GM23338 (cell line): ENCODE measurements around the gene UBE2I. TPM values are rescaled to one million over a fixed set of nuclear protein-coding genes. Genes with fewer than 3 reads are reported as not detected.
A peak's percentile ranks its signal among the peaks of the same experiment; 100 is the strongest.

Experiments
- ATAC-seq: fragments of 200-7000 bp; cut with Tn5 transposase; 3 replicates; pipeline ENCODE4 v1.9.1; 2020
- DNase-seq: peaks from one replicate; pipeline ENCODE4 v3.0.0-alpha.2; 2015; ENCODE audit warnings: low spot score
- H2AFZ ChIP-seq: fragments of 200-600 bp; sonication (generic); 2 replicates; pipeline ENCODE4 v1.8.0; 2016; ENCODE audit warnings: antibody characterized with exemption, mild to moderate bottlenecking, moderate library complexity
- H3F3A ChIP-seq: fragments of 200-600 bp; sonication (generic); replicated peaks from 2 replicates; pipeline ENCODE4 v1.8.0; 2017; ENCODE audit warnings: antibody characterized with exemption, mixed run types, low read depth
- H3K27ac ChIP-seq: fragments of 200-600 bp; sonication (generic); 2 replicates; pipeline ENCODE4 v1.6.1; 2016; ENCODE audit warnings: low read depth
- H3K27me3 ChIP-seq: fragments of 200-600 bp; sonication (generic); 2 replicates; pipeline ENCODE4 v1.8.0; 2016; ENCODE audit warnings: mild to moderate bottlenecking, mixed run types, moderate library complexity; ENCODE audit not compliant: insufficient read depth
- H3K36me3 ChIP-seq: fragments of 200-600 bp; sonication (generic); 2 replicates; pipeline ENCODE4 v1.8.0; 2016; ENCODE audit warnings: mild to moderate bottlenecking; ENCODE audit not compliant: insufficient read depth
- H3K4me1 ChIP-seq: fragments of 200-600 bp; sonication (generic); 2 replicates; pipeline ENCODE4 v1.8.0; 2016; ENCODE audit warnings: mild to moderate bottlenecking, moderate library complexity; ENCODE audit not compliant: insufficient read depth
- H3K4me2 ChIP-seq: fragments of 200-600 bp; sonication (generic); 2 replicates; pipeline ENCODE4 v1.7.1; 2017; ENCODE audit warnings: mixed run types
- H3K4me3 ChIP-seq: fragments of 200-600 bp; sonication (generic); 2 replicates; pipeline ENCODE4 v1.6.1; 2016; ENCODE audit warnings: mixed run types
- H3K79me2 ChIP-seq: fragments of 200-600 bp; sonication (generic); replicated peaks from 2 replicates; pipeline ENCODE4 v1.8.0; 2017; ENCODE audit warnings: mild to moderate bottlenecking; ENCODE audit not compliant: insufficient read depth
- H3K9me2 ChIP-seq: fragments of 200-600 bp; sonication (generic); 2 replicates; pipeline ENCODE4 v1.8.0; 2017; ENCODE audit not compliant: insufficient read depth
- H4K20me1 ChIP-seq: fragments of 200-600 bp; sonication (generic); replicated peaks from 2 replicates; pipeline ENCODE4 v1.8.0; 2017; ENCODE audit warnings: mild to moderate bottlenecking; ENCODE audit not compliant: insufficient read depth
- H3K27ac Mint-ChIP-seq: 2 replicates; pipeline ENCODE4 v1.8.0; 2020; ENCODE audit warnings: inconsistent platforms, mild to moderate bottlenecking, moderate library complexity, mixed read lengths
- H3K27me3 Mint-ChIP-seq: 3 replicates; pipeline ENCODE4 v1.8.0; 2022; ENCODE audit warnings: low read depth, mild to moderate bottlenecking, moderate library complexity, mixed read lengths, inconsistent platforms; ENCODE audit not compliant: insufficient read depth, poor library complexity
- H3K36me3 Mint-ChIP-seq: 3 replicates; pipeline ENCODE4 v1.8.0; 2021; ENCODE audit warnings: low read depth, mild to moderate bottlenecking, inconsistent platforms, moderate library complexity, mixed read lengths
- H3K4me1 Mint-ChIP-seq: 3 replicates; pipeline ENCODE4 v1.8.0; 2020; ENCODE audit warnings: mild to moderate bottlenecking, inconsistent platforms, mixed read lengths
- H3K4me3 Mint-ChIP-seq: 3 replicates; pipeline ENCODE4 v1.8.0; 2021; ENCODE audit warnings: moderate library complexity, mild to moderate bottlenecking, inconsistent platforms, mixed read lengths
- H3K9me3 Mint-ChIP-seq: 3 replicates; pipeline ENCODE4 v1.8.0; 2020; ENCODE audit warnings: moderate library complexity, mild to moderate bottlenecking, inconsistent platforms, mixed read lengths
- POLR2AphosphoS5 ChIP-seq: IDR thresholded peaks from 2 replicates; pipeline ENCODE4 v1.6.1; 2016; ENCODE audit warnings: antibody characterized with exemption, low read depth
- polyA plus RNA-seq: library from polyadenylated mRNA; unstranded; fragments of >200 nt; fragmentation: Nextera tagmentation; extraction: Ambion mirVana; gene quantifications from 2 replicates; pipeline ENCODE4 v1.2.1, GENCODE V29; 2016
- total RNA-seq: library from RNA; depleted of rRNA; stranded (reverse); fragments of >200 nt; shearing (Covaris generic); gene quantifications from 2 replicates; pipeline ENCODE4 v1.2.3, GENCODE V29; 2014
- TF ChIP-seq, protein P1 (sequence below): fragments of 250-450 bp; sonication (Bioruptor Pico); IDR thresholded peaks from 2 replicates; pipeline ENCODE4 v1.5.0; 2020; ENCODE audit warnings: mild to moderate bottlenecking, moderate library complexity
- TF ChIP-seq, protein P2 (sequence below), 2 experiments: fragments of 200-600 bp in 1 of 2; sonication (generic) in 1 of 2; conservative IDR thresholded peaks; 2 replicates each; pipeline versions ENCODE4 v1.5.1 to v1.6.1; 2016 to 2017; ENCODE audit warnings: antibody characterized with exemption in 2 of 2, low read depth in 2 of 2, mild to moderate bottlenecking in 2 of 2, moderate library complexity in 1 of 2

UBE2I gene
- total and polyA plus RNA-seq, 2 experiments from 2014 or later, result 116 to 220 TPM

DNA sequence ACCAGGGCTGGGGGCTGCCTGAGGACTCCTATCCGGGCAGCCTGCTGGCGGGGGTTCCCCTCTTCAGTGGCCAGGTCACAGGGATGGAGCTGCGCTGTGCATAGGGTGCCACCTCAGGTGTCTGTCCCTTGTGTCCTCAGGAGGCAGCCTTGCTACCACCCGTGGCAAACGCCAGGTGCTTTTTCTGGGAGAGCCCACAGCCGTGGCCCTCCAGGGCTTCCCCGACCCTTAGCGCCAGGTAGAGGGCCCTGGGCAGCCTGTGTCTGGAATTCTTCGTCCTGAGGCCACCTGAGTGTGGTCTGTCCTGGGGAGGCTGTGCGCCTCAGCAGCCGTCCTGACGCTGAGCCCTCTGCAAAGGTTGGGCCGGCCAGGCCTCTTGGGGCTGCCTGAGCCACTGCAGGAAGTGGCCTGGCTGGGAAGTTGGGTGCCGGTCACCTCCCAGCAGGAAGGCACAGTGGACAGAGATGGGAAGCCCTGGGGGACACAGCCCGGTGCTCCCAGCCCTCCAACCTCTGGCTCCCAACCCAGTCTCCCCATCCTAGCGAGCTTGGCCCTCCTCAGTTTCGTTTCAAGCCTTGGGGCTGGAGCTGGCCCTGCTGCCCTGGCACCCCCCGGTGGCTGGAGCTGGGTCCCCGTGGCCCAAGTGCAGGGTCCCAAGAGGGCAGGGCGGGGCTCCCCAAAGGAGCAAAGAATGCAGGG, 16.4 kb downstream of the UBE2I start:
- H3K4me3 Mint-ChIP-seq, result no peak overlapping the region
- no peaks in the 10 kb centered on the region for H3K9me3 Mint-ChIP-seq
- Histone ChIP-seq H3K79me2 (no peaks in the 10 kb centered on the region), H3F3A (peaks cover 5% of the 10 kb centered on the region; the same call in 1 of the 2 replicates), H3K9me2 (no peaks in the 10 kb centered on the region), H4K20me1 (no peaks in the 10 kb centered on the region; the same call in 1 of the 2 replicates), H2AFZ (no peak overlapping the region), H3K4me2 (no peak overlapping the region), H3K27ac (0 out of 2 replicates have a peak overlapping the region, but pooled peaks have one; percentile 66), H3K4me1 (no peaks in the 10 kb centered on the region), H3K27me3 (no peaks in the 10 kb centered on the region), H3K4me3 (no peak overlapping the region), H3K36me3 (no peaks in the 10 kb centered on the region)
- H3K27me3 Mint-ChIP-seq, result peaks cover 13% of the 10 kb centered on the region
- TF ChIP-seq, protein P1, sequence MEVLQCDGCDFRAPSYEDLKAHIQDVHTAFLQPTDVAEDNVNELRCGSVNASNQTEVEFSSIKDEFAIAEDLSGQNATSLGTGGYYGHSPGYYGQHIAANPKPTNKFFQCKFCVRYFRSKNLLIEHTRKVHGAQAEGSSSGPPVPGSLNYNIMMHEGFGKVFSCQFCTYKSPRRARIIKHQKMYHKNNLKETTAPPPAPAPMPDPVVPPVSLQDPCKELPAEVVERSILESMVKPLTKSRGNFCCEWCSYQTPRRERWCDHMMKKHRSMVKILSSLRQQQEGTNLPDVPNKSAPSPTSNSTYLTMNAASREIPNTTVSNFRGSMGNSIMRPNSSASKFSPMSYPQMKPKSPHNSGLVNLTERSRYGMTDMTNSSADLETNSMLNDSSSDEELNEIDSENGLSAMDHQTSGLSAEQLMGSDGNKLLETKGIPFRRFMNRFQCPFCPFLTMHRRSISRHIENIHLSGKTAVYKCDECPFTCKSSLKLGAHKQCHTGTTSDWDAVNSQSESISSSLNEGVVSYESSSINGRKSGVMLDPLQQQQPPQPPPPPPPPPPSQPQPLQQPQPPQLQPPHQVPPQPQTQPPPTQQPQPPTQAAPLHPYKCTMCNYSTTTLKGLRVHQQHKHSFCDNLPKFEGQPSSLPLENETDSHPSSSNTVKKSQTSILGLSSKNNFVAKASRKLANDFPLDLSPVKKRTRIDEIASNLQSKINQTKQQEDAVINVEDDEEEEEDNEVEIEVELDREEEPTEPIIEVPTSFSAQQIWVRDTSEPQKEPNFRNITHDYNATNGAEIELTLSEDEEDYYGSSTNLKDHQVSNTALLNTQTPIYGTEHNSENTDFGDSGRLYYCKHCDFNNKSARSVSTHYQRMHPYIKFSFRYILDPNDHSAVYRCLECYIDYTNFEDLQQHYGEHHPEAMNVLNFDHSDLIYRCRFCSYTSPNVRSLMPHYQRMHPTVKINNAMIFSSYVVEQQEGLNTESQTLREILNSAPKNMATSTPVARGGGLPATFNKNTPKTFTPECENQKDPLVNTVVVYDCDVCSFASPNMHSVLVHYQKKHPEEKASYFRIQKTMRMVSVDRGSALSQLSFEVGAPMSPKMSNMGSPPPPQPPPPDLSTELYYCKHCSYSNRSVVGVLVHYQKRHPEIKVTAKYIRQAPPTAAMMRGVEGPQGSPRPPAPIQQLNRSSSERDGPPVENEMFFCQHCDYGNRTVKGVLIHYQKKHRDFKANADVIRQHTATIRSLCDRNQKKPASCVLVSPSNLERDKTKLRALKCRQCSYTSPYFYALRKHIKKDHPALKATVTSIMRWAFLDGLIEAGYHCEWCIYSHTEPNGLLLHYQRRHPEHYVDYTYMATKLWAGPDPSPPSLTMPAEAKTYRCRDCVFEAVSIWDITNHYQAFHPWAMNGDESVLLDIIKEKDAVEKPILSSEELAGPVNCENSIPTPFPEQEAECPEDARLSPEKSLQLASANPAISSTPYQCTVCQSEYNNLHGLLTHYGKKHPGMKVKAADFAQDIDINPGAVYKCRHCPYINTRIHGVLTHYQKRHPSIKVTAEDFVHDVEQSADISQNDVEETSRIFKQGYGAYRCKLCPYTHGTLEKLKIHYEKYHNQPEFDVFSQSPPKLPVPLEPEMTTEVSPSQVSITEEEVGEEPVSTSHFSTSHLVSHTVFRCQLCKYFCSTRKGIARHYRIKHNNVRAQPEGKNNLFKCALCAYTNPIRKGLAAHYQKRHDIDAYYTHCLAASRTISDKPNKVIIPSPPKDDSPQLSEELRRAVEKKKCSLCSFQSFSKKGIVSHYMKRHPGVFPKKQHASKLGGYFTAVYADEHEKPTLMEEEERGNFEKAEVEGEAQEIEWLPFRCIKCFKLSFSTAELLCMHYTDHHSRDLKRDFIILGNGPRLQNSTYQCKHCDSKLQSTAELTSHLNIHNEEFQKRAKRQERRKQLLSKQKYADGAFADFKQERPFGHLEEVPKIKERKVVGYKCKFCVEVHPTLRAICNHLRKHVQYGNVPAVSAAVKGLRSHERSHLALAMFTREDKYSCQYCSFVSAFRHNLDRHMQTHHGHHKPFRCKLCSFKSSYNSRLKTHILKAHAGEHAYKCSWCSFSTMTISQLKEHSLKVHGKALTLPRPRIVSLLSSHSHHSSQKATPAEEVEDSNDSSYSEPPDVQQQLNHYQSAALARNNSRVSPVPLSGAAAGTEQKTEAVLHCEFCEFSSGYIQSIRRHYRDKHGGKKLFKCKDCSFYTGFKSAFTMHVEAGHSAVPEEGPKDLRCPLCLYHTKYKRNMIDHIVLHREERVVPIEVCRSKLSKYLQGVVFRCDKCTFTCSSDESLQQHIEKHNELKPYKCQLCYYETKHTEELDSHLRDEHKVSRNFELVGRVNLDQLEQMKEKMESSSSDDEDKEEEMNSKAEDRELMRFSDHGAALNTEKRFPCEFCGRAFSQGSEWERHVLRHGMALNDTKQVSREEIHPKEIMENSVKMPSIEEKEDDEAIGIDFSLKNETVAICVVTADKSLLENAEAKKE (CRISPR knock-in tag), result no peak
- 0 out of 2 replicates have a peak, but pooled peaks have one; percentile 25 for TF ChIP-seq POLR2AphosphoS5
- TF ChIP-seq, protein P2, sequence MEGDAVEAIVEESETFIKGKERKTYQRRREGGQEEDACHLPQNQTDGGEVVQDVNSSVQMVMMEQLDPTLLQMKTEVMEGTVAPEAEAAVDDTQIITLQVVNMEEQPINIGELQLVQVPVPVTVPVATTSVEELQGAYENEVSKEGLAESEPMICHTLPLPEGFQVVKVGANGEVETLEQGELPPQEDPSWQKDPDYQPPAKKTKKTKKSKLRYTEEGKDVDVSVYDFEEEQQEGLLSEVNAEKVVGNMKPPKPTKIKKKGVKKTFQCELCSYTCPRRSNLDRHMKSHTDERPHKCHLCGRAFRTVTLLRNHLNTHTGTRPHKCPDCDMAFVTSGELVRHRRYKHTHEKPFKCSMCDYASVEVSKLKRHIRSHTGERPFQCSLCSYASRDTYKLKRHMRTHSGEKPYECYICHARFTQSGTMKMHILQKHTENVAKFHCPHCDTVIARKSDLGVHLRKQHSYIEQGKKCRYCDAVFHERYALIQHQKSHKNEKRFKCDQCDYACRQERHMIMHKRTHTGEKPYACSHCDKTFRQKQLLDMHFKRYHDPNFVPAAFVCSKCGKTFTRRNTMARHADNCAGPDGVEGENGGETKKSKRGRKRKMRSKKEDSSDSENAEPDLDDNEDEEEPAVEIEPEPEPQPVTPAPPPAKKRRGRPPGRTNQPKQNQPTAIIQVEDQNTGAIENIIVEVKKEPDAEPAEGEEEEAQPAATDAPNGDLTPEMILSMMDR (conservative IDR thresholded peaks at IDR 0.05; ENCODE audit: low read depth in 2 of 2), result peak in 1 of 2 experiments; percentile 30; a peak in 2 of 4 replicates
- peaks cover 38% of the 10 kb centered on the region for H3K36me3 Mint-ChIP-seq
- DNase-seq, result no peak
- no peak overlapping the region for H3K27ac Mint-ChIP-seq
- peaks cover 7% of the 10 kb centered on the region for H3K4me1 Mint-ChIP-seq
- peak; percentile 32 for ATAC-seq
